ENCODE results near the gene WBP4. TPM values are rescaled to one million over a fixed set of nuclear protein-coding genes. Genes with fewer than 3 reads are reported as not detected.
A peak's percentile ranks its signal among the peaks of the same experiment; 100 is the strongest.

The WBP4 gene
- total RNA-seq, 1 experiment from 2014 or later, result 7.2 TPM

DNA sequence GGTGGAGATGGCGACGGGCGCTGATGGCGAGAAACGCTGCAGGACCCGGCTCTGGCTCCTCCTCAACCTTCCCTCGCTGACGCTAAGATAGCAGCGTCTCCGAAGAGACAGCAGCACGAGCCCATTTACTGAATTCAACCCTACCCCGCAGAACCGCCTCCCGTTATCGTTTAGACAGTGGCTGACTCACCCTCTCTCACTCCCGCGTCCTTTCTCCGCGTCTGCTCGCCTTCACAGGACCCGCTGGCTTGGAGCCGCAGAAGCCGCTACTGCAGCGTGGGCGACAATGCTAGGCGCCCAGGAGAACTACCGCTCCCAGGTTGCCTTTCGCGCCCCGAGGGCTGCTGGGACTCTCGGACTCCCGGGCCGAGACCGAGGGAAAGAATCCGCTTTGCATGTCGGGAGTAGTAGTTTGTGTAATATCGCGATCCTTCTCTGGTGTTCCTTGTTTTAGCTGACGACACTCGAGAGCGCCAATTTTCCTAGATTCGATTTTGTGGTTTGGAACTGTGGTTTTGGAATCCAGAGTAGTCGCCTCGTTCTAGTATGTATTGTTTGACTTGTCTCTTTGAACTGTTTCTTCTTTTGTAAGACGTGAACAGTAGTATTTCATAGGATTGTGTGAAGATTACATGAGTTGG lies 71.3 kb downstream of the WBP4 start, which contains the start of gene KBTBD6:
Gene KBTBD6 (minus strand): TSS at position 291 of the 641 bp plus-strand sequence. CDS start 291 bp downstream, outside the sequence.
- Mint-ChIP-seq H3K4me1 (peaks cover 24 to 35% of the 10 kb centered on the region in 2 experiments), H3K27ac (peak within 1 kb of the TSS; percentile 77 to 99 (median 93)), H3K27me3 (ENCODE audit: low read depth) (no peaks in the 10 kb centered on the region), H3K9me3 (no peaks in the 10 kb centered on the region), H3K36me3 (ENCODE audit: insufficient read depth in 1 of 3, low read depth in 3 of 3) (peaks cover 10 to 21% (median 17%) of the 10 kb centered on the region in 3 experiments), H3K4me3 (peak within 1 kb of the TSS; percentile 95)
- no peak within 1 kb of the TSS for H4K91ac ChIP-seq (ENCODE audit: insufficient read length, low read depth, low read length)
- H2AK5ac ChIP-seq (ENCODE audit: insufficient read length, low read length), result no peak within 1 kb of the TSS
- no peak within 1 kb of the TSS for H2BK12ac ChIP-seq (ENCODE audit: insufficient read length, low read depth, low read length)
- peak within 1 kb of the TSS; percentile 72 for H3K4me2 ChIP-seq (ENCODE audit: insufficient read depth, insufficient read length, low read length)
- no peak within 1 kb of the TSS for H2BK15ac ChIP-seq (ENCODE audit: low read depth, low read length)
- H3K4ac ChIP-seq (ENCODE audit: low read depth, low read length), result no peak within 1 kb of the TSS
- H2AFZ ChIP-seq (ENCODE audit: low read length), result no peak within 1 kb of the TSS
- H3K79me1 ChIP-seq (ENCODE audit: insufficient read depth, low read depth, low read length, poor library complexity, severe bottlenecking), result no peaks in the 10 kb centered on the region
- DNase-seq, result peak; percentile 98
- H2BK5ac ChIP-seq (ENCODE audit: insufficient read length, low read length), result no peak within 1 kb of the TSS
- H3K79me2 ChIP-seq (ENCODE audit: insufficient read depth, low read length), result peaks cover 4% of the 10 kb centered on the region; the same call in 1 of the 2 replicates
- peak within 1 kb of the TSS; percentile 89 for H3K14ac ChIP-seq (ENCODE audit: insufficient read depth, low read length)
- no peaks in the 10 kb centered on the region for H3K27me3 ChIP-seq (ENCODE audit: insufficient read depth, low read length)
- peaks cover 5% of the 10 kb centered on the region; the same call in 1 of the 2 replicates for H3K4me1 ChIP-seq (ENCODE audit: insufficient read depth, low read length)
- no peak within 1 kb of the TSS for H4K8ac ChIP-seq (replicated peaks; ENCODE audit: insufficient read length, low read depth, low read length)
- peak within 1 kb of the TSS; percentile 69 for H3K9ac ChIP-seq (ENCODE audit: extremely low read depth, insufficient read length, low read length)
- no peak within 1 kb of the TSS for H3K56ac ChIP-seq (ENCODE audit: insufficient read length, low read depth, low read length)
- H3K23ac ChIP-seq (ENCODE audit: insufficient read length, low read depth, low read length), result no peak within 1 kb of the TSS
- no peak within 1 kb of the TSS for H2BK120ac ChIP-seq (ENCODE audit: low read depth, low read length, poor library complexity, severe bottlenecking)
- H3T11ph ChIP-seq (ENCODE audit: low read length), result no peak within 1 kb of the TSS
- no peak within 1 kb of the TSS for H4K5ac ChIP-seq (ENCODE audit: insufficient read length, low read depth, low read length)
- H3K9me3 ChIP-seq (ENCODE audit: control insufficient read depth, low read depth, low read length), result no peaks in the 10 kb centered on the region
- peak within 1 kb of the TSS; percentile 37 for H3K18ac ChIP-seq (ENCODE audit: insufficient read length, low read depth, low read length)
- no peaks in the 10 kb centered on the region for H4K20me1 ChIP-seq (ENCODE audit: control insufficient read depth, insufficient read depth, insufficient read length)
- no peak within 1 kb of the TSS for H2BK20ac ChIP-seq (ENCODE audit: low read depth, low read length, poor library complexity, severe bottlenecking)
- no peaks in the 10 kb centered on the region for H3K23me2 ChIP-seq (ENCODE audit: insufficient read length, low read depth, low read length, poor library complexity, severe bottlenecking)
- TF ChIP-seq, protein P1, sequence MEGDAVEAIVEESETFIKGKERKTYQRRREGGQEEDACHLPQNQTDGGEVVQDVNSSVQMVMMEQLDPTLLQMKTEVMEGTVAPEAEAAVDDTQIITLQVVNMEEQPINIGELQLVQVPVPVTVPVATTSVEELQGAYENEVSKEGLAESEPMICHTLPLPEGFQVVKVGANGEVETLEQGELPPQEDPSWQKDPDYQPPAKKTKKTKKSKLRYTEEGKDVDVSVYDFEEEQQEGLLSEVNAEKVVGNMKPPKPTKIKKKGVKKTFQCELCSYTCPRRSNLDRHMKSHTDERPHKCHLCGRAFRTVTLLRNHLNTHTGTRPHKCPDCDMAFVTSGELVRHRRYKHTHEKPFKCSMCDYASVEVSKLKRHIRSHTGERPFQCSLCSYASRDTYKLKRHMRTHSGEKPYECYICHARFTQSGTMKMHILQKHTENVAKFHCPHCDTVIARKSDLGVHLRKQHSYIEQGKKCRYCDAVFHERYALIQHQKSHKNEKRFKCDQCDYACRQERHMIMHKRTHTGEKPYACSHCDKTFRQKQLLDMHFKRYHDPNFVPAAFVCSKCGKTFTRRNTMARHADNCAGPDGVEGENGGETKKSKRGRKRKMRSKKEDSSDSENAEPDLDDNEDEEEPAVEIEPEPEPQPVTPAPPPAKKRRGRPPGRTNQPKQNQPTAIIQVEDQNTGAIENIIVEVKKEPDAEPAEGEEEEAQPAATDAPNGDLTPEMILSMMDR (conservative IDR thresholded peaks at IDR 0.05), result no peak
- no peak within 1 kb of the TSS for H3K27ac ChIP-seq (ENCODE audit: insufficient read length, low read depth, low read length)
- no CpG with 5 or more reads among the region's 45 CpGs for WGBS (ENCODE audit: extremely low coverage, insufficient read length, low lambda C conversion rate)

Small RNA genes lying within 50 kb of the gene (microRNA-seq; reads per million reads assigned to microRNA genes)
- not detected for gene MIR3168 (ENCODE audit: borderline microRNAs expressed)

Other genes with a start within 250 kb of the WBP4 start
- gene ELF1, start 42.2 kb upstream of the WBP4 start, total RNA-seq (2021), result 14.8 and 15.5 TPM in 2 replicates
- 11.4 and 11.5 TPM in 2 replicates for gene KBTBD6, start 71.3 kb downstream of the WBP4 start, total RNA-seq (2021)
- gene KBTBD7, start 133.1 kb downstream of the WBP4 start, total RNA-seq (2021), result 12.9 TPM in 2 replicates
- 16.2 and 16.9 TPM in 2 replicates for gene MTRF1, start 202.1 kb downstream of the WBP4 start, total RNA-seq (2021)
- 37.7 and 40.0 TPM in 2 replicates for gene NAA16, start 249.8 kb downstream of the WBP4 start, total RNA-seq (2021)